Measurements from ENCODE around the gene PACRG. TPM values are rescaled to one million over a fixed set of nuclear protein-coding genes. Genes with fewer than 3 reads are reported as not detected.

PACRG gene
- total RNA-seq, 4 donors from 2014 or later, result 1.7 to 7.7 (median 3.7) TPM

- Histone ChIP-seq H3K36me3 (no peaks in the 10 kb centered on the region), H3K27ac (no peak overlapping the region), H3K9me3 (no peaks in the 10 kb centered on the region), H3K4me1 (no peaks in the 10 kb centered on the region), H3K27me3 (no peaks in the 10 kb centered on the region), H3K4me3 (replicated peaks in 1 of 3) (no peak overlapping the region)
- 91 to 92% methylated on average over 2 of the region's 2 CpGs for WGBS, 2 donors
- intact Hi-C loops (cut with DNase I), result no loop called here
- no peak for DNase-seq
- TF ChIP-seq POLR2A (IDR thresholded peaks at IDR 0.05), result no peak
- TF ChIP-seq, protein P1, sequence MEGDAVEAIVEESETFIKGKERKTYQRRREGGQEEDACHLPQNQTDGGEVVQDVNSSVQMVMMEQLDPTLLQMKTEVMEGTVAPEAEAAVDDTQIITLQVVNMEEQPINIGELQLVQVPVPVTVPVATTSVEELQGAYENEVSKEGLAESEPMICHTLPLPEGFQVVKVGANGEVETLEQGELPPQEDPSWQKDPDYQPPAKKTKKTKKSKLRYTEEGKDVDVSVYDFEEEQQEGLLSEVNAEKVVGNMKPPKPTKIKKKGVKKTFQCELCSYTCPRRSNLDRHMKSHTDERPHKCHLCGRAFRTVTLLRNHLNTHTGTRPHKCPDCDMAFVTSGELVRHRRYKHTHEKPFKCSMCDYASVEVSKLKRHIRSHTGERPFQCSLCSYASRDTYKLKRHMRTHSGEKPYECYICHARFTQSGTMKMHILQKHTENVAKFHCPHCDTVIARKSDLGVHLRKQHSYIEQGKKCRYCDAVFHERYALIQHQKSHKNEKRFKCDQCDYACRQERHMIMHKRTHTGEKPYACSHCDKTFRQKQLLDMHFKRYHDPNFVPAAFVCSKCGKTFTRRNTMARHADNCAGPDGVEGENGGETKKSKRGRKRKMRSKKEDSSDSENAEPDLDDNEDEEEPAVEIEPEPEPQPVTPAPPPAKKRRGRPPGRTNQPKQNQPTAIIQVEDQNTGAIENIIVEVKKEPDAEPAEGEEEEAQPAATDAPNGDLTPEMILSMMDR (IDR thresholded peaks at IDR 0.05), result no peak
Observed at GRCh38 chr6:163306000-163306399, 578.2 kb downstream of the PACRG start.

DNA sequence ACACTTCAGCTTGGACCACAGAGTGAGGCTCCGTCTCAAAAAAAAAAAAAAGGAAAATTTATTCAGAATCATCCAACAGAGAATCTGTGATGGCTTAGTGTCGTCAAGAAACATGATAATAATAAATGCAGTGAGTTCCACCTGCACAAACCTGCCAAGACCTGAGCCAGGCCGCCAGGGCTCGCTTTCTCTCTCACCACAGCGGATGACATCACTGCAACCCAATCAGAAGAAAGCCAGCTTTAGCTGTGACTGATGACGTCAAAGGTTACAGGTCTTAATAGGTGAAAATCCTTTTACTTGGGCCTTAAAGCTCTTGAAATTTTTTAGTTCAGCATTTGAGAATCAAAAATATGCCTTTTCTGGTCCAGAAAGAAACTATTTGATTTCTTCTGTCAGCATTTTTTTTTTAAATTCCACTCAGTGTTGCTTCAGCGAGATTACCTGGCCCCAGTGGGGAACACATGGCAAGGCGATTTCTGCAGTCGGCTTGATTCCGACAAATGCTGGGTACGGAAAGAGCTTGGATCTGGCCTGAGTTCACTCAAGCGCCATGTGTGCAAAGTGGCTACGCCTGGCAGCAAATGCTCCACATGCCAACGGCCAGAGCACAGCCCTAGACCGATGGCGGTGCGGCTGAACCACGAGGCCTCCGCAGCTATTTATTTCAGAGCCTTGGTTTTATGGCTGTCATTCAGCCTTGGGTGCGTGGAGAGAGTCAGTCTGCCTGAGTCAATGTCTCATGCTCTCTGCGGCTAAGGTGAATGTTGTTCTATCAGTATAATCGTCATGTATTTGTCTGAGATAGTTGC, 581.1 kb downstream of the PACRG start:
- Histone ChIP-seq H3K27ac (no peak overlapping the region), H3K9me3 (no peaks in the 10 kb centered on the region), H3K4me3 (replicated peaks in 1 of 3) (no peak overlapping the region), H3K27me3 (no peaks in the 10 kb centered on the region), H3K36me3 (no peaks in the 10 kb centered on the region), H3K4me1 (no peaks in the 10 kb centered on the region)
- TF ChIP-seq POLR2A (IDR thresholded peaks at IDR 0.05), result no peak
- TF ChIP-seq, protein P1 (IDR thresholded peaks at IDR 0.05), result no peak
- intact Hi-C loops (cut with DNase I), result no loop called here
- no peak for DNase-seq
- 94 to 95% methylated on average over 18 to 22 of the region's 22 CpGs for WGBS, 2 donors

DNA sequence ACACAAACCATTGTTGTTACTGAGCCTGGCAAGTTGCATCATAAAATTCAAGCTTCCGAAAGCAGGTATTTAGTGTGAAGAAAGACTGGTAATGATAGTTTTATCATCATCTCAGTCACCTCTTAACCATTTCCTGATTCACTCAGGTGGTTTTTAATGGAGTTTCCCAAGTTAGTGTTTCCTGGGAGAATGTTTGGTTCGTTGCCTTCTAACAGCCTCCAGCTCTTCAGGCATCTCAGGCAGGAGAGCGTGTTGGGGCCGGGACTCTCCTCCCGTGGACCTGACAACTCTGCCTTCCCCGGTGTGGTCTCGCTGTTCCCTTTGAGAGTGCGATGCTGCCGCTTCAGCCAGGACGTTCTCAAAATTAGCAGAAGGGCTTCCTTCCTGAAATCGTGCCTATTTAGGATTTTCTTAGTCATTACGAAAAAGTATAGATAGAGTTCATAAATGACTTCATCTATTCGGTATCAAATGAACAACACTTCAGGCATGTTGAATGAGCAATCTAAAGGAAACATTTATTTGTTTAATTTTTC, 581.8 kb downstream of the PACRG start:
- Histone ChIP-seq H3K9me3 (no peaks in the 10 kb centered on the region), H3K27me3 (no peaks in the 10 kb centered on the region), H3K27ac (no peak overlapping the region), H3K36me3 (no peaks in the 10 kb centered on the region), H3K4me3 (replicated peaks in 1 of 3) (no peak overlapping the region), H3K4me1 (no peaks in the 10 kb centered on the region)
- WGBS, 2 donors, result 57 to 61% methylated on average over 13 of the region's 13 CpGs
- intact Hi-C loops (cut with DNase I), result no loop called here
- no peak for DNase-seq
- TF ChIP-seq, protein P1 (IDR thresholded peaks at IDR 0.05), result no peak
- no peak for TF ChIP-seq POLR2A (IDR thresholded peaks at IDR 0.05)

- H3K4me1 ChIP-seq, result no peaks in the 10 kb centered on the region
- no peaks in the 10 kb centered on the region for H3K36me3 ChIP-seq
- no peak for DNase-seq
Observed at GRCh38 chr6:163310096-163310972, 582.6 kb downstream of the PACRG start.

More at GRCh38 chr6:163310096-163310972, 582.6 kb downstream of the PACRG start:
- Histone ChIP-seq H3K9me3 (no peaks in the 10 kb centered on the region), H3K27me3 (no peaks in the 10 kb centered on the region), H3K27ac (no peak overlapping the region), H3K4me3 (replicated peaks in 1 of 3) (no peak overlapping the region)
- intact Hi-C loops (cut with DNase I), result no loop called here
- WGBS, 2 donors, result 94 to 95% methylated on average over 44 of the region's 44 CpGs
- TF ChIP-seq, protein P1 (IDR thresholded peaks at IDR 0.05), result no peak
- no peak for TF ChIP-seq POLR2A (IDR thresholded peaks at IDR 0.05)
